ENCODE data around the gene ANXA2R.
"Not testable (repeated sequence)": the region's sequence is repeated elsewhere in the genome, so short reads cannot be mapped to it uniquely, and the experiment has no call there.

Gene ANXA2R

GRCh38 chr5:43040287-43041098 lies at the start of gene ANXA2R:
Gene ANXA2R (minus strand): TSS chr5:43040319. CDS start chr5:43040046, 273 bp downstream.
- no peaks in the 10 kb centered on the region for H3K9me2 ChIP-seq (replicated peaks; ENCODE audit: low read depth, low read length)
- peak within 1 kb of the TSS; percentile 87 for H3K4me2 ChIP-seq (ENCODE audit: low read depth, low read length, poor library complexity, severe bottlenecking)
- peak within 1 kb of the TSS; percentile 90 for H3K4me3 ChIP-seq (ENCODE audit: low read length, poor library complexity, severe bottlenecking)
- H3K9ac ChIP-seq (ENCODE audit: low read depth, low read length, poor library complexity, severe bottlenecking) = peak within 1 kb of the TSS; percentile 96
- peaks cover 87% of the 10 kb centered on the region for H3K79me2 ChIP-seq (ENCODE audit: insufficient read depth, low read length)
- H4K20me1 ChIP-seq (ENCODE audit: insufficient read depth, low read length, poor library complexity, severe bottlenecking) = peaks cover 25% of the 10 kb centered on the region
- H3K4me1 ChIP-seq (ENCODE audit: insufficient read depth, low read length, poor library complexity, severe bottlenecking) = peaks cover 34% of the 10 kb centered on the region
- H3K27me3 ChIP-seq (ENCODE audit: insufficient read depth, low read length, poor library complexity, severe bottlenecking) = peaks cover 13% of the 10 kb centered on the region
- no peaks in the 10 kb centered on the region for H3K36me3 ChIP-seq (ENCODE audit: insufficient read depth, low read length)
- 0 out of 2 replicates have a peak within 1 kb of the TSS, but pooled peaks have one; percentile 25 for H2AFZ ChIP-seq (ENCODE audit: low read length)
- H3K9me3 ChIP-seq (ENCODE audit: insufficient read depth, low read depth, low read length) = no peaks in the 10 kb centered on the region
- TF ChIP-seq EZH2phosphoT487 (IDR thresholded peaks at IDR 0.05; ENCODE audit: borderline replicate concordance) (no peak), CTCF (conservative IDR thresholded peaks at IDR 0.05; ENCODE audit: low read length) (peak; percentile 66)
- peaks cover 23% of the 10 kb centered on the region for H3F3A ChIP-seq (ENCODE audit: low read depth)

GRCh38 chr5:43086118-43086908 lies 46.2 kb upstream of the ANXA2R start:
- not testable (repeated sequence) for H3K79me2 ChIP-seq (ENCODE audit: insufficient read depth, low read length); H2AFZ ChIP-seq (ENCODE audit: low read length); H3K4me2 ChIP-seq (ENCODE audit: low read depth, low read length, poor library complexity, severe bottlenecking); H3K9me3 ChIP-seq (ENCODE audit: insufficient read depth, low read depth, low read length); H3K9me2 ChIP-seq (replicated peaks; ENCODE audit: low read depth, low read length); H3K9ac ChIP-seq (ENCODE audit: low read depth, low read length, poor library complexity, severe bottlenecking); H3K4me1 ChIP-seq (ENCODE audit: insufficient read depth, low read length, poor library complexity, severe bottlenecking); H3K27me3 ChIP-seq (ENCODE audit: insufficient read depth, low read length, poor library complexity, severe bottlenecking); H3K4me3 ChIP-seq (ENCODE audit: low read length, poor library complexity, severe bottlenecking); H3K36me3 ChIP-seq (ENCODE audit: insufficient read depth, low read length); H4K20me1 ChIP-seq (ENCODE audit: insufficient read depth, low read length, poor library complexity, severe bottlenecking); H3F3A ChIP-seq (ENCODE audit: low read depth)

GRCh38 chr5:43085453-43085852 lies 45.3 kb upstream of the ANXA2R start:
- no peak overlapping the region for H3K9ac ChIP-seq (ENCODE audit: low read depth, low read length, poor library complexity, severe bottlenecking)
- H3K4me1 ChIP-seq (ENCODE audit: insufficient read depth, low read length, poor library complexity, severe bottlenecking) = no peaks in the 10 kb centered on the region
- no peak overlapping the region for H2AFZ ChIP-seq (ENCODE audit: low read length)
- peaks cover 5% of the 10 kb centered on the region for H3K36me3 ChIP-seq (ENCODE audit: insufficient read depth, low read length)
- no peaks in the 10 kb centered on the region for H4K20me1 ChIP-seq (ENCODE audit: insufficient read depth, low read length, poor library complexity, severe bottlenecking)
- no peaks in the 10 kb centered on the region for H3K79me2 ChIP-seq (ENCODE audit: insufficient read depth, low read length)
- no peak overlapping the region for H3K4me2 ChIP-seq (ENCODE audit: low read depth, low read length, poor library complexity, severe bottlenecking)
- peaks cover 5% of the 10 kb centered on the region for H3K9me3 ChIP-seq (ENCODE audit: insufficient read depth, low read depth, low read length)
- H3F3A ChIP-seq (ENCODE audit: low read depth) = no peaks in the 10 kb centered on the region
- H3K4me3 ChIP-seq (ENCODE audit: low read length, poor library complexity, severe bottlenecking) = no peak overlapping the region
- no peaks in the 10 kb centered on the region for H3K27me3 ChIP-seq (ENCODE audit: insufficient read depth, low read length, poor library complexity, severe bottlenecking)
- TF ChIP-seq CTCF (conservative IDR thresholded peaks at IDR 0.05; ENCODE audit: low read length) (no peak), EZH2phosphoT487 (IDR thresholded peaks at IDR 0.05; ENCODE audit: borderline replicate concordance) (no peak)
- no peaks in the 10 kb centered on the region for H3K9me2 ChIP-seq (replicated peaks; ENCODE audit: low read depth, low read length)

GRCh38 chr5:43084468-43084867 lies 44.3 kb upstream of the ANXA2R start:
- not testable (repeated sequence) for H3K9me3 ChIP-seq (ENCODE audit: insufficient read depth, low read depth, low read length); H3K9ac ChIP-seq (ENCODE audit: low read depth, low read length, poor library complexity, severe bottlenecking); H3F3A ChIP-seq (ENCODE audit: low read depth); H3K79me2 ChIP-seq (ENCODE audit: insufficient read depth, low read length); H2AFZ ChIP-seq (ENCODE audit: low read length); H4K20me1 ChIP-seq (ENCODE audit: insufficient read depth, low read length, poor library complexity, severe bottlenecking); H3K9me2 ChIP-seq (replicated peaks; ENCODE audit: low read depth, low read length); H3K4me3 ChIP-seq (ENCODE audit: low read length, poor library complexity, severe bottlenecking); H3K4me1 ChIP-seq (ENCODE audit: insufficient read depth, low read length, poor library complexity, severe bottlenecking); H3K4me2 ChIP-seq (ENCODE audit: low read depth, low read length, poor library complexity, severe bottlenecking); H3K27me3 ChIP-seq (ENCODE audit: insufficient read depth, low read length, poor library complexity, severe bottlenecking)
- peaks cover 12% of the 10 kb centered on the region for H3K36me3 ChIP-seq (ENCODE audit: insufficient read depth, low read length)

- H4K20me1 ChIP-seq (ENCODE audit: insufficient read depth, low read length, poor library complexity, severe bottlenecking); H2AFZ ChIP-seq (ENCODE audit: low read length); H3K9ac ChIP-seq (ENCODE audit: low read depth, low read length, poor library complexity, severe bottlenecking); H3K4me3 ChIP-seq (ENCODE audit: low read length, poor library complexity, severe bottlenecking); H3F3A ChIP-seq (ENCODE audit: low read depth); H3K9me3 ChIP-seq (ENCODE audit: insufficient read depth, low read depth, low read length); H3K79me2 ChIP-seq (ENCODE audit: insufficient read depth, low read length); H3K4me2 ChIP-seq (ENCODE audit: low read depth, low read length, poor library complexity, severe bottlenecking); H3K9me2 ChIP-seq (replicated peaks; ENCODE audit: low read depth, low read length); H3K4me1 ChIP-seq (ENCODE audit: insufficient read depth, low read length, poor library complexity, severe bottlenecking); H3K27me3 ChIP-seq (ENCODE audit: insufficient read depth, low read length, poor library complexity, severe bottlenecking): not testable (repeated sequence)
- H3K36me3 ChIP-seq (ENCODE audit: insufficient read depth, low read length) = peaks cover 15% of the 10 kb centered on the region
These were observed 41.2 kb upstream of the ANXA2R start for GRCh38 chr5:43081345-43081744.
